ENCODE results near the gene KCNJ3. TPM values are rescaled to one million over a fixed set of nuclear protein-coding genes. Genes with fewer than 3 reads are reported as not detected.

Gene KCNJ3
- total and polyA plus RNA-seq, 3 donors from 2014 or later = 0.30 to 1.7 (median 0.71) TPM

DNA sequence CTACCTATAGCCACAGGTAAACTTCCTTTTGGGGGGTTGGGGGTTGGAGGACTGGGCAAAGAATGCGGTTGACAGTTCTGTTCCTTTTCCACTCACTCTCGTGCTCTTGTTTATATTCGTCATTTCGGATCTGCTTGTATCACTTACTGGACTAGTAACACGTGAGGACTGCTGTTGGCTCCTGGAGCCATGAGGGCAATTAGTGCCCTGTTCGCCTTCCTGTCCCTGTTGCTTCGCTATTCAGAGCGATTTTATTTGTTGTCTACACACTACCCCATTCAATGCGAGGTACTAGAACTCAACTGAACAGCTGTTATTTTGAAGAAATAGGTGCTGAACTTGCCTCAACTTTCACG lies 1.1 kb downstream of the KCNJ3 start:
- TF ChIP-seq, protein P1, sequence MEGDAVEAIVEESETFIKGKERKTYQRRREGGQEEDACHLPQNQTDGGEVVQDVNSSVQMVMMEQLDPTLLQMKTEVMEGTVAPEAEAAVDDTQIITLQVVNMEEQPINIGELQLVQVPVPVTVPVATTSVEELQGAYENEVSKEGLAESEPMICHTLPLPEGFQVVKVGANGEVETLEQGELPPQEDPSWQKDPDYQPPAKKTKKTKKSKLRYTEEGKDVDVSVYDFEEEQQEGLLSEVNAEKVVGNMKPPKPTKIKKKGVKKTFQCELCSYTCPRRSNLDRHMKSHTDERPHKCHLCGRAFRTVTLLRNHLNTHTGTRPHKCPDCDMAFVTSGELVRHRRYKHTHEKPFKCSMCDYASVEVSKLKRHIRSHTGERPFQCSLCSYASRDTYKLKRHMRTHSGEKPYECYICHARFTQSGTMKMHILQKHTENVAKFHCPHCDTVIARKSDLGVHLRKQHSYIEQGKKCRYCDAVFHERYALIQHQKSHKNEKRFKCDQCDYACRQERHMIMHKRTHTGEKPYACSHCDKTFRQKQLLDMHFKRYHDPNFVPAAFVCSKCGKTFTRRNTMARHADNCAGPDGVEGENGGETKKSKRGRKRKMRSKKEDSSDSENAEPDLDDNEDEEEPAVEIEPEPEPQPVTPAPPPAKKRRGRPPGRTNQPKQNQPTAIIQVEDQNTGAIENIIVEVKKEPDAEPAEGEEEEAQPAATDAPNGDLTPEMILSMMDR (IDR thresholded peaks at IDR 0.05) = no peak
- TF ChIP-seq POLR2A (IDR thresholded peaks at IDR 0.05) = no peak
- intact Hi-C loops (cut with DNase I; ENCODE audit: low total_unique reads) = no loop called here
- Histone ChIP-seq H3K4me1 (peaks cover 4% of the 10 kb centered on the region), H3K4me3 (peak overlapping the region; percentile 36 to 60), H3K36me3 (ENCODE audit: low read depth, missing control alignments) (no peaks in the 10 kb centered on the region), H3K27me3 (no peaks in the 10 kb centered on the region), H3K27ac (no peak overlapping the region), H3K9me3 (no peaks in the 10 kb centered on the region)
- WGBS, 2 donors = 28 to 33% methylated on average over 10 of the region's 10 CpGs
- DNase-seq = peak; percentile 15

DNA sequence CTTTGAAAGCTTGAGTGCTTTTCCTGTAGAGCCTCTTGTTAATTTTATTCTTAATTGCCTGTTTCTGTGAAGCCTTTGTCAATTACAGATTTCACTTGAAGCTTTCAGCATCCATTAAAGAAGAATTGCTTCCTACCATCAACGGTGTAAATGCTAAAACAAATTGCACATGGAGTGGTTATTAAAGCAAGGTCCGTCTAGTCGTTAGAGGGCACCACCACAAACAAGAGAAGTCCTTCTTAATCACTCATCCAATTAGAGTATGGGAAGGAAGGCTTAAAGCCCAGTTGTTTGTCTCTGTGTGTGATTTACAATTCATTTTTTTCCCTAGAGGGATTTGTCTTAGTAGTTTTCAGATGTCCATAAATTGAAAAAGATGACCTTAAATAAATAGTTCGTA lies 1.6 kb downstream of the KCNJ3 start:
- Histone ChIP-seq H3K27ac (no peak overlapping the region), H3K27me3 (no peaks in the 10 kb centered on the region), H3K4me3 (peak overlapping the region in 1 of 2 donors; percentile 60), H3K4me1 (peaks cover 4% of the 10 kb centered on the region), H3K9me3 (no peaks in the 10 kb centered on the region), H3K36me3 (ENCODE audit: low read depth, missing control alignments) (no peaks in the 10 kb centered on the region)
- no peak for DNase-seq
- intact Hi-C loops (cut with DNase I; ENCODE audit: low total_unique reads) = no loop called here
- WGBS, 2 donors = 40 to 44% methylated on average over 4 of the region's 4 CpGs
- TF ChIP-seq, protein P1 (IDR thresholded peaks at IDR 0.05) = no peak
- no peak for TF ChIP-seq POLR2A (IDR thresholded peaks at IDR 0.05)

DNA sequence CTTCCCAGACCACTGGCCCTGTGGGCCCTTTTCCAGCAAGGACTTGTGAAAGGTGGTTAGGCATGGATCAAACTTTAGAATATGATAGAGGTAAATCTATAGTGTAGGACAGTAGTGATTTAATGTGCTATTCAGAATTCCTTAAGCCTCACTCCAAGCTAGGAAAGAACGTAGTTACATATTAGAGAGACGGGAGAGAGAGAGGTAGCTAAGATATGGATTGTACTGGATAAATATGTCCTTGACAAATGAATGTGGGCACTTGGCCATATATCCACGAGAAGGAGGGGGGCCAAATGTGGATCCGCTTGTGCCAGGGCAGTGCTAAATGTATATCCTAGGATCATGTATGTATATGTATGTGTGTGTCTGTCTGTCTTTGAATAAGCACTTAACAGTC lies 6.5 kb downstream of the KCNJ3 start:
- no peaks in the 10 kb centered on the region for H3K4me1 ChIP-seq
- no peak overlapping the region for H3K27ac ChIP-seq
- TF ChIP-seq, protein P1 (IDR thresholded peaks at IDR 0.05) = no peak
- no peak for TF ChIP-seq POLR2A (IDR thresholded peaks at IDR 0.05)
- DNase-seq = no peak
- H3K27me3 ChIP-seq = no peaks in the 10 kb centered on the region
- no peak overlapping the region for H3K4me3 ChIP-seq
- H3K36me3 ChIP-seq (ENCODE audit: low read depth, missing control alignments) = no peaks in the 10 kb centered on the region
- intact Hi-C loops (cut with DNase I; ENCODE audit: low total_unique reads) = no loop called here
- 71 to 85% methylated on average over 4 of the region's 4 CpGs for WGBS, 2 donors
- H3K9me3 ChIP-seq = no peaks in the 10 kb centered on the region

DNA sequence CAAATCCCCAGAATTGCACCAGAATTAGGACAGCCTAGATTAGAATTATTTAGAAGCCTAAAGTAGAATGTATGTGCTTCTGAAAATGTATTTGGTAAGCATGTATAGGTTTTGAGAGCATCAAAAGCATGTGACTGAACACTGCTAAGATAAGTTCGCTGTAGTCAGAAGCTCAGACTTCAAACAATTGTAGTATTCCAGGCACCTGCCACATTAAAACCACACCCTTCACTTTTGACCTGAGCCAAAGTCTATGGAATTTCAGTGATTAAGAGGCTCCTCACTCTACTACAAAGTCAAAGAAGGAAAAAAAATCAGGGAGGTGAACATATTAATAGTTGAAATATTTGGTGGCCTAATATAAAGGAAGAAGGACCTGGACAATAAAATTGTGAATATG lies 8.2 kb downstream of the KCNJ3 start:
- H3K4me1 ChIP-seq = no peaks in the 10 kb centered on the region
- no peak for DNase-seq
- H3K27ac ChIP-seq = no peak overlapping the region
- intact Hi-C loops (cut with DNase I; ENCODE audit: low total_unique reads) = no loop called here
- no peak for TF ChIP-seq POLR2A (IDR thresholded peaks at IDR 0.05)
- TF ChIP-seq, protein P1 (IDR thresholded peaks at IDR 0.05) = no peak
- no peaks in the 10 kb centered on the region for H3K36me3 ChIP-seq (ENCODE audit: low read depth, missing control alignments)
- no peaks in the 10 kb centered on the region for H3K27me3 ChIP-seq
- H3K4me3 ChIP-seq = no peak overlapping the region
- 70 to 82% methylated on average over 1 of the region's 1 CpG for WGBS, 2 donors
- no peaks in the 10 kb centered on the region for H3K9me3 ChIP-seq

DNA sequence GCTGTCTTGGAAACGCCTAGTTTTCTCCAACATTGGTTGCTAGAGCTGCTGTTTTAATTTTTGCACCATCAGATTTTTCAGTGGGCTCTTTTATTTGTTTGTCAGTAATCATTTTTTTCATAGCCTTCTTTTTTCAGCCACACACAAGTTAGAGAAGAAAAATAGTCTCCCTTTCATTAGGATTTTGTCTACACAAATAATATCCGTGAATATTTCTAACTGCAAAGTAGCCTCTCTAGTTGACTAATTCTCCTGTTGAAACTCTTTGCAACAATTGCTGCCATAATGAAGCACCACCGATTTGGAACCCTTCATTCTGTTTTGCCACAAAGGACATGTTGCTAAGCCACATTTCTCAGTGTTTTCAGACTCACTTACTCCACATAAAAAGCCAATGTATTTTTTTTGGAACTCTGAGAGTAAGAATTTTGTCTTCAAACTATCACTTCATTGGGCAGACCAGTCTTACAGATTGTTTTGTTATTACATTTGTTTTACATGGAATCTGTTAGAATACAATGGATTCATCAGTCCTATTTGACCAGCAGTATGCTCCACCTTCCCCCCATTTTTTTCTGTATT lies 9.6 kb downstream of the KCNJ3 start:
- no peak for DNase-seq
- Histone ChIP-seq H3K36me3 (ENCODE audit: low read depth, missing control alignments) (no peaks in the 10 kb centered on the region), H3K27me3 (no peaks in the 10 kb centered on the region), H3K4me3 (no peak overlapping the region), H3K9me3 (no peaks in the 10 kb centered on the region), H3K27ac (no peak overlapping the region), H3K4me1 (no peaks in the 10 kb centered on the region)
- intact Hi-C loops (cut with DNase I; ENCODE audit: low total_unique reads) = no loop called here
- WGBS, 2 donors = 68 to 76% methylated on average over 3 of the region's 3 CpGs
- TF ChIP-seq, protein P1 (IDR thresholded peaks at IDR 0.05) = no peak
- no peak for TF ChIP-seq POLR2A (IDR thresholded peaks at IDR 0.05)
